Natural killer cell (primary cell): ENCODE measurements around the gene GLIS1. TPM values are rescaled to one million over a fixed set of nuclear protein-coding genes. Genes with fewer than 3 reads are reported as not detected.

Source experiments
- ATAC-seq, 3 donors: fragments of 150-1000 bp in 2 of 3; fragments of 200-7000 bp in 1 of 3; cut with Tn5 transposase; 1 replicate in 1 of 3; 2 replicates in 2 of 3; pipeline ENCODE4 v1.10.0; 2021; ENCODE audit warnings: mild to moderate bottlenecking in 2 of 3, moderate library complexity in 2 of 3
- DNase-seq, 2 donors: peaks; one replicate each; pipeline versions ENCODE4 v3.0.0 to v3.0.0-alpha.2; 2013 to 2021; ENCODE audit warnings: mixed read lengths in 1 of 2
- H3K27ac ChIP-seq: one replicate; pipeline ENCODE4 v1.5.1; 2013; ENCODE audit warnings: mild to moderate bottlenecking, low read length
- H3K27me3 ChIP-seq: one replicate; pipeline ENCODE4 v1.6.1; 2013; ENCODE audit warnings: low read length; ENCODE audit not compliant: control insufficient read depth, insufficient read depth
- H3K36me3 ChIP-seq: one replicate; pipeline ENCODE4 v1.6.1; 2013; ENCODE audit warnings: low read length; ENCODE audit not compliant: control insufficient read depth, insufficient read depth
- H3K4me1 ChIP-seq: one replicate; pipeline ENCODE4 v1.6.1; 2013; ENCODE audit warnings: low read length; ENCODE audit not compliant: control insufficient read depth, insufficient read depth
- H3K4me3 ChIP-seq: one replicate; pipeline ENCODE4 v1.5.1; 2013; ENCODE audit warnings: low read length
- H3K9me3 ChIP-seq: one replicate; pipeline ENCODE4 v1.6.1; 2013; ENCODE audit warnings: low read length; ENCODE audit not compliant: control insufficient read depth, insufficient read depth
- H3K27ac Mint-ChIP-seq, 2 donors: one replicate each; pipeline ENCODE4 v1.8.0; 2022; ENCODE audit warnings: mild to moderate bottlenecking in 2 of 2, mixed read lengths in 2 of 2, moderate library complexity in 1 of 2
- H3K27me3 Mint-ChIP-seq, 2 donors: one replicate each; pipeline ENCODE4 v1.8.0; 2022; ENCODE audit warnings: low read depth in 2 of 2, mixed read lengths in 2 of 2
- H3K36me3 Mint-ChIP-seq: one replicate; pipeline ENCODE4 v1.8.0; 2022; ENCODE audit warnings: mixed read lengths
- H3K4me1 Mint-ChIP-seq, 2 donors: one replicate each; pipeline ENCODE4 v1.8.0; 2022; ENCODE audit warnings: mixed read lengths in 2 of 2
- H3K4me3 Mint-ChIP-seq: one replicate; pipeline ENCODE4 v1.8.0; 2022; ENCODE audit warnings: mild to moderate bottlenecking, moderate library complexity, mixed read lengths
- H3K9me3 Mint-ChIP-seq, 2 donors: one replicate each; pipeline ENCODE4 v1.8.0; 2022; ENCODE audit warnings: mixed read lengths in 2 of 2
- WGBS: methylation state at CpG from one replicate; pipeline ENCODE4 v1.1.7; 2013; ENCODE audit warnings: missing lambda C conversion rate; ENCODE audit not compliant: insufficient coverage; 5-methylcytosine and 5-hydroxymethylcytosine counted together
- intact Hi-C: fragments of 100-400 bp; cut with micrococcal nuclease; formaldehyde crosslinking; loops from one replicate; pipeline ENCODE4 v1.14.2; 2022
- total RNA-seq, 4 donors: library from RNA; stranded (reverse); fragments of 120-200 nt in 1 of 4; gene quantifications; one replicate each; pipeline versions ENCODE4 v1.2.3 to v1.2.4, GENCODE V29; 2013 to 2022
- TF ChIP-seq, protein P1 (sequence below): fragments of 200-600 bp; IDR thresholded peaks from one replicate; pipeline ENCODE4 v1.8.0; 2022; ENCODE audit warnings: antibody characterized with exemption

The GLIS1 gene
- total RNA-seq, 3 donors from 2014 or later (not counting 1 experiment from before 2014, with no cell fraction given), result not detected

DNA sequence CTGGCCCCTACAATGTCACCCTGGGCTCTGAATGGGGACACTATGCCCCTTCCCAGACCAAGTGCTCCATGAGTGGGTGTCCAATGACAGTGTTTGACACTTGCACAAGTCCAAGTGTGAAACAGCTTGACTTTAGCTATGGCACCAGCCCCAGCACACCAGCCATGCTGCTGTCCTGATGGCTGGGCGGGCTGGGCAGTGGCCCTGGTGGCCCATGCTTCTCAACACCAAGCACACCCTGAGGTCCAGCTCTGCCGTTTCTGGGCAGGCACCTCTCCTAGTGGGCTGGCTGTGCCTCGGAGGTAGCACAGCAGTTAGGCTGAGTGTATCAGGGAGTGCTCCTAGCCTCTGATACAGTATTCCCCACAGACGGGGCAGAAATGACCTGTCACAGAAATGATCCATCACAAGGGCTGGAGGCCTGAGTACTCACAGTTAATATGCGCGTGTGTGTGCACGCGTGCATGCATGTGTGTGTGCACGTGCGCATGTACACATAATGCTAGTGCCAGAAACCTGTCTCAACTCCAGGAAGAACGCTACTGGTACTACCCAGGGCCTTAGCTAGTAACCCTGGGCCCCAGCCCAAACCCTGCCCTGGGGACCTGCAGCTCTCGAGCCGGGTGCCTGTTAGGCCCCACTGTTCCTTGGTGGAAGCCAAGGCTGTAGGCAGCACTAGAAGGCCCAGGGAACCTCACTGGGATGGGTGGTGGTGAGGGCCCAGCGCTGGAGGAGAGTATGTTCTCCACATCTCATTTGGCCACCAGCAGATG lies 145.8 kb downstream of the GLIS1 start:
- ATAC-seq (no peak), DNase-seq (no peak)
- Histone ChIP-seq H3K9me3 (no peaks in the 10 kb centered on the region), H3K4me1 (no peaks in the 10 kb centered on the region), H3K27ac (no peak overlapping the region), H3K27me3 (no peaks in the 10 kb centered on the region), H3K4me3 (no peak overlapping the region), H3K36me3 (no peaks in the 10 kb centered on the region)
- Mint-ChIP-seq H3K9me3 (no peaks in the 10 kb centered on the region), H3K4me1 (peaks cover 0 to 5% of the 10 kb centered on the region in 2 donors), H3K4me3 (no peak overlapping the region), H3K27me3 (peaks cover 22 to 25% of the 10 kb centered on the region in 2 donors), H3K27ac (no peak overlapping the region), H3K36me3 (no peaks in the 10 kb centered on the region)
- WGBS, result 95% methylated on average over 14 of the region's 14 CpGs
- intact Hi-C loops, result loop anchor here (5.0 kb wide), 1 partner anchor 106 kb away; no protein-coding TSS in a partner anchor
- TF ChIP-seq, protein P1, sequence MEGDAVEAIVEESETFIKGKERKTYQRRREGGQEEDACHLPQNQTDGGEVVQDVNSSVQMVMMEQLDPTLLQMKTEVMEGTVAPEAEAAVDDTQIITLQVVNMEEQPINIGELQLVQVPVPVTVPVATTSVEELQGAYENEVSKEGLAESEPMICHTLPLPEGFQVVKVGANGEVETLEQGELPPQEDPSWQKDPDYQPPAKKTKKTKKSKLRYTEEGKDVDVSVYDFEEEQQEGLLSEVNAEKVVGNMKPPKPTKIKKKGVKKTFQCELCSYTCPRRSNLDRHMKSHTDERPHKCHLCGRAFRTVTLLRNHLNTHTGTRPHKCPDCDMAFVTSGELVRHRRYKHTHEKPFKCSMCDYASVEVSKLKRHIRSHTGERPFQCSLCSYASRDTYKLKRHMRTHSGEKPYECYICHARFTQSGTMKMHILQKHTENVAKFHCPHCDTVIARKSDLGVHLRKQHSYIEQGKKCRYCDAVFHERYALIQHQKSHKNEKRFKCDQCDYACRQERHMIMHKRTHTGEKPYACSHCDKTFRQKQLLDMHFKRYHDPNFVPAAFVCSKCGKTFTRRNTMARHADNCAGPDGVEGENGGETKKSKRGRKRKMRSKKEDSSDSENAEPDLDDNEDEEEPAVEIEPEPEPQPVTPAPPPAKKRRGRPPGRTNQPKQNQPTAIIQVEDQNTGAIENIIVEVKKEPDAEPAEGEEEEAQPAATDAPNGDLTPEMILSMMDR, result no peak

DNA sequence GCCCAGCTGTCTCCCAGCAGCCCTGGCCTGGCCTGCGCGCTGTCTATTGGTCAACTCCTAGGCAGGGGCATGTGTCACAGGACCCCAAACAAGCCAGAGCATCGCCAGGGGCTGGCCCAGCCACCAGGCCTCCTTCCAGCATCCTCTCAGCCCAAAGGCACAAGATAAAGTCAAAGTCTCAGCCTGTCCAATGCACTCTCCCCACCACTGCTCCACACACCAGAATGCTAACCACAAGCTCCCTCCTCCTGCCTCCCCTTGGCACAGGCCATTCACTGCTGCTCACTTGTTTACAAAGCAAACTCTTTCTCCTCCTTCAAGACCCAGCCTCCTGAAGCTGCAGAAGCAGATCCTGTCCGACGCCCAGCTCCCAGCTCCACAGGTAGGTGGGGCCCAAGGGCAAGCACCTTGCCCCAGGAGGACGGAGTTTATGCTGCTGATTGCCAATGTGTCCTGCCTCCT lies 146.4 kb downstream of the GLIS1 start:
- H3K9me3 Mint-ChIP-seq, result no peaks in the 10 kb centered on the region
- Histone ChIP-seq H3K36me3 (no peaks in the 10 kb centered on the region), H3K9me3 (no peaks in the 10 kb centered on the region), H3K4me3 (no peak overlapping the region), H3K4me1 (no peaks in the 10 kb centered on the region), H3K27me3 (no peaks in the 10 kb centered on the region), H3K27ac (no peak overlapping the region)
- intact Hi-C loops, result loop anchor here (5.0 kb wide), 1 partner anchor 105 kb away; no protein-coding TSS in a partner anchor
- peaks cover 0 to 5% of the 10 kb centered on the region in 2 donors for H3K4me1 Mint-ChIP-seq
- peak in 1 of 3 donors; percentile 10 for ATAC-seq
- H3K4me3 Mint-ChIP-seq, result no peak overlapping the region
- no peak for DNase-seq
- no peak overlapping the region for H3K27ac Mint-ChIP-seq
- H3K27me3 Mint-ChIP-seq, result peaks cover 27 to 31% of the 10 kb centered on the region in 2 donors
- H3K36me3 Mint-ChIP-seq, result no peaks in the 10 kb centered on the region
- TF ChIP-seq, protein P1, result no peak
- WGBS, result 74% methylated on average over 6 of the region's 6 CpGs

DNA sequence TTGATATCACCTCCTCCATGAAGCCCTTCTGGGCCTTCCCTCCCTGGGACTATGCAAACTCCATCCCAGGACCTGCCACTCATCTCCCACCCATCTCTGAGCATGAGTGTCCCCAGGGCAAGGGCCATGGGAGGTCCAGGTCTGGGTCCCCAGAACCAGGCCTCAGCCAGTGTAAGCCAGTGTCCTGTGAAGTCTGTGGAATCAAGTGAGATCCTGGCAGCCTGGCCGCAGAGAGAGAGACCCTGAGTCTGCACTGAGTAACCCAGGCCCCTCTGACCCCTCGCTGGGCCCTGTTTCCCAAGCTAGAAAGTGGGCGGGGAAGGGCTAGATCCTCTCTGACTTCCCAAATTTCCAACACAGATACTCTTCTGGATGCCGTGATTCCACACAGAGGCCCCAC lies 147.0 kb downstream of the GLIS1 start:
- Mint-ChIP-seq H3K4me1 (peaks cover 0 to 5% of the 10 kb centered on the region in 2 donors), H3K9me3 (no peaks in the 10 kb centered on the region), H3K4me3 (no peak overlapping the region), H3K27me3 (peaks cover 30 to 37% of the 10 kb centered on the region in 2 donors), H3K36me3 (no peaks in the 10 kb centered on the region), H3K27ac (no peak overlapping the region)
- intact Hi-C loops, result loop anchor here (5.0 kb wide), 1 partner anchor 105 kb away; no protein-coding TSS in a partner anchor
- H3K27ac ChIP-seq, result no peak overlapping the region
- H3K27me3 ChIP-seq, result no peaks in the 10 kb centered on the region
- ATAC-seq (no peak), DNase-seq (no peak)
- H3K36me3 ChIP-seq, result no peaks in the 10 kb centered on the region
- H3K4me3 ChIP-seq, result no peak overlapping the region
- H3K4me1 ChIP-seq, result no peaks in the 10 kb centered on the region
- H3K9me3 ChIP-seq, result no peaks in the 10 kb centered on the region
- 89% methylated on average over 4 of the region's 4 CpGs for WGBS
- TF ChIP-seq, protein P1, result no peak
